Adrenal gland (tissue), 19 donors: Measurements from ENCODE around the gene APBA2. TPM values are rescaled to one million over a fixed set of nuclear protein-coding genes. Genes with fewer than 3 reads are reported as not detected.
A peak's percentile ranks its signal among the peaks of the same experiment; 100 is the strongest.
"Not testable (repeated sequence)": the region's sequence is repeated elsewhere in the genome, so short reads cannot be mapped to it uniquely, and the experiment has no call there.

Experiments used
- DNase-seq, 7 donors: peaks; one replicate each; pipeline ENCODE4 v3.0.0-alpha.2; 2019 to 2020
- H3K27ac ChIP-seq, 5 donors: fragments of 200-600 bp; sonication (generic) in 4 of 5; 1 replicate in 3 of 5; 2 replicates in 2 of 5; pipeline versions ENCODE4 v1.5.1 to v1.8.0; 2016 to 2020; ENCODE audit warnings: mild to moderate bottlenecking in 1 of 5
- H3K27me3 ChIP-seq: fragments of 200-600 bp; 2 replicates; pipeline ENCODE4 v1.8.0; 2021
- H3K36me3 ChIP-seq, 2 donors: fragments of 200-600 bp; replicated peaks in 1 of 2; 1 replicate in 1 of 2; 2 replicates in 1 of 2; pipeline versions ENCODE4 v1.5.1 to v1.8.0; 2018 to 2022
- H3K4me1 ChIP-seq, 2 donors: fragments of 200-600 bp; replicated peaks in 1 of 2; 1 replicate in 1 of 2; 2 replicates in 1 of 2; pipeline versions ENCODE4 v1.5.1 to v1.8.0; 2018 to 2021
- H3K4me3 ChIP-seq, 4 donors: fragments of 200-600 bp; sonication (generic) in 3 of 4; one replicate each; pipeline ENCODE4 v1.5.1; 2016 to 2018
- H3K9me3 ChIP-seq, 3 donors: fragments of 200-600 bp; sonication (generic) in 1 of 3; replicated peaks in 1 of 3; 1 replicate in 2 of 3; 2 replicates in 1 of 3; pipeline versions ENCODE4 v1.5.1 to v1.8.0; 2016 to 2021
- CTCF ChIP-seq, 6 experiments: fragments of 450-650 bp in 4 of 6; fragments of 200-600 bp in 2 of 6; sonication (generic) in 1 of 6; IDR thresholded peaks; 1 replicate in 5 of 6; 2 replicates in 1 of 6; pipeline versions ENCODE4 v1.5.1 to v1.8.0; 2016 to 2021; ENCODE audit warnings: antibody characterized with exemption in 6 of 6, mild to moderate bottlenecking in 2 of 6, moderate library complexity in 1 of 6
- POLR2A ChIP-seq, 2 donors: fragments of 450-650 bp; IDR thresholded peaks; one replicate each; pipeline ENCODE4 v1.6.1; 2017; ENCODE audit warnings: antibody characterized with exemption in 2 of 2, mild to moderate bottlenecking in 2 of 2, moderate library complexity in 1 of 2
- WGBS, 4 donors: extraction: QIAGEN DNeasy Blood & Tissue Kit in 2 of 4; methylation state at CpG; one replicate each; pipeline versions ENCODE4 v1.1.5 to v1.1.7; 2013 to 2017; 5-methylcytosine and 5-hydroxymethylcytosine counted together
- intact Hi-C, 2 donors: fragments of 100-400 bp; cut with DNase I; formaldehyde crosslinking; loops; one replicate each; pipeline versions ENCODE4 v1.14.1 to v1.15.0; 2022 to 2023
- long read RNA-seq, 10 donors: library from polyadenylated mRNA in 3 of 10; unstranded in 2 of 10; stranded (forward) in 1 of 10; transcript quantifications; one replicate each; pipeline ENCODE4 v2.0.0 and lab custom pipeline, GENCODE V29; 2021 to 2026
- polyA plus RNA-seq, 3 donors: library from polyadenylated mRNA; stranded (reverse); fragments of 200-250 nt in 2 of 3; fragments of 350-450 nt in 1 of 3; fragmentation: Illumina TruSeq in 1 of 3; extraction: RNeasy Lipid Tissue Mini Kit (QIAGEN cat#74804) in 1 of 3; gene quantifications; one replicate each; pipeline ENCODE4 v1.2.3, GENCODE V29; 2013 to 2014
- total RNA-seq, 9 donors: library from RNA; depleted of rRNA in 4 of 9; stranded (reverse); fragments of >200 nt in 4 of 9; fragments of 120-200 nt in 1 of 9; fragmentation: NEBNext Ultra II Directional in 1 of 9; extraction: Animal tissue kit (Norgen Biotek cat#: 25700) in 1 of 9; gene quantifications; one replicate each; pipeline versions ENCODE4 v1.1.0 to v1.2.4, GENCODE V29; 2013 to 2023
- donor health status: healthy with polysubstance abuse.
- donor health status: Bipolar disorder and iron deficiency.
- donor health status: DM: yes; HTN: yes; CAD: no.
- donor health status: DM: no; HTN: no; CAD: no.
- donor health status: DM: no; HTN: no; CAD: no.
- donor health status: DM: yes; HTN: yes; CAD: no.

The APBA2 gene
- total RNA-seq: 10 to 100 TPM in 1 of 9 donors, 1 to 10 TPM in 8; 2.2 to 13.2 (median 4.8) TPM
- polyA plus RNA-seq: 1 to 10 TPM; 2.1 to 6.9 (median 3.1) TPM
- long read RNA-seq, donor 1: 0 reads
- long read RNA-seq, donor 2: 0 reads
- long read RNA-seq, donor 3: 0 reads
- long read RNA-seq, donor 4, partial matches to known transcripts: 0 of 2 reads
- long read RNA-seq, donor 4, other reads (novel, unspliced or antisense): 2 of 2 reads
- long read RNA-seq, donor 5, partial matches to known transcripts: 1 of 5 reads
- long read RNA-seq, donor 5, other reads (novel, unspliced or antisense): 4 of 5 reads
- long read RNA-seq, donor 6, partial matches to known transcripts: 1 of 2 reads
- long read RNA-seq, donor 6, other reads (novel, unspliced or antisense): 1 of 2 reads
- long read RNA-seq, donor 7: 0 reads
- long read RNA-seq, donor 8: 0 reads
- long read RNA-seq, donor 9: 0 reads
- long read RNA-seq, donor 10: 0 reads

GRCh38 chr15:28885630-28886430, at the start of gene APBA2:
TSS of gene APBA2 (plus strand) at chr15:28885974. CDS start at chr15:29053885, 167,911 bp downstream.
- H3K27me3 ChIP-seq: no peaks in the 10 kb centered on the region
- WGBS, 4 donors: 0 to 1% (median 0%) methylated on average over 19 to 109 of the region's 109 CpGs; no CpG with 5 or more reads in 1 of the 4 donors
- no peaks in the 10 kb centered on the region for H3K36me3 ChIP-seq
- H3K27ac ChIP-seq: no peak within 1 kb of the TSS
- H3K9me3 ChIP-seq: no peaks in the 10 kb centered on the region
- DNase-seq: peak in 1 of 7 donors; percentile 10
- TF ChIP-seq POLR2A (IDR thresholded peaks at IDR 0.05): no peak
- no peak for TF ChIP-seq CTCF (IDR thresholded peaks at IDR 0.05)
- intact Hi-C loops: no loop called here
- peak within 1 kb of the TSS in 2 of 4 donors; percentile 19 to 62 for H3K4me3 ChIP-seq
- peaks cover 0 to 3% of the 10 kb centered on the region in 2 donors for H3K4me1 ChIP-seq

DNA sequence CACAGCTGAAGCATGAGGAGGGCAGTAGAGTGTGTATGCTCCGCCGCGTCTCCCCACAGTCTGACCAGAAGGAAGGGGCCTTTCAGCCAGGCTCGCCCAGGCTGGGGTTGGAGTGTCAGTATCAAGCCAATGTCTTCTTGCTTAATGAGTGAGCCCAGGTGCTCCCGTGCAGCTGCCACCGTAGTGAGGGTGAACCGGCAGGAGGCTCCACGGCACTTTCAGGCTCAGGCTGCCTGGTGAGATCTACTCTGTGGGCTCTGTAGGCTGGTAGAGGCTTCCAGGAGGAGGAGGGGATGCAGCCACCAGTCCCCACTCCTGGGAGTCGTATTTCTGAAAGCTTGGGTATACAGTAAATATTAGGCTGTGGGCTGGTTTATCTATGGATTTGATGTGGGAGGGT, 45.5 kb upstream of the APBA2 start:
- H3K9me3 ChIP-seq, H3K27ac ChIP-seq, intact Hi-C loops, H3K4me1 ChIP-seq, H3K27me3 ChIP-seq, H3K4me3 ChIP-seq, DNase-seq, H3K36me3 ChIP-seq: not testable (repeated sequence)
- WGBS, 4 donors: 71 to 100% (median 96%) methylated on average over 1 to 4 of the region's 9 CpGs

DNA sequence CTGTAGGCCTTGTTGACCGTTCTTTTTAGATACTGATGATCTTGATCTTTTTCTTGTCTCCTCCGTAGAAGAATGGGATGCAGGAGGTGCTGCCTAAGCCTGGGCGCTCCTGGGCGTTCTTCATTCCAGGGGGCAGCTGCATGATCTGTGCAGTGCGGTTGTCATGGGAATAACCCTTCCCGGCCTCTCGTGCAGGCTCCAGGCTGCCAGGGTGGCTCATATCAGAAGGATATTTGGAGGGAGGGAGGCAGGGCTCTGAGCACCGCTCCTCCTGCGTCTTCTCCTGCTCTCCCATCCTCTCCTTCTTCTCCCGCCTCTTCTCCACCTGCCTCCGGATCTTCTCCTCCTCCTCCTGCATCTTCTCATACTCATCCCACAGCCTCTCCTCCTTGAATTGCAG, 43.6 kb upstream of the APBA2 start:
- H3K9me3 ChIP-seq, H3K27me3 ChIP-seq, H3K27ac ChIP-seq, DNase-seq, H3K4me3 ChIP-seq, H3K4me1 ChIP-seq, H3K36me3 ChIP-seq, intact Hi-C loops: not testable (repeated sequence)
- WGBS, 4 donors: 77 to 91% (median 81%) methylated on average over 11 of the region's 11 CpGs

DNA sequence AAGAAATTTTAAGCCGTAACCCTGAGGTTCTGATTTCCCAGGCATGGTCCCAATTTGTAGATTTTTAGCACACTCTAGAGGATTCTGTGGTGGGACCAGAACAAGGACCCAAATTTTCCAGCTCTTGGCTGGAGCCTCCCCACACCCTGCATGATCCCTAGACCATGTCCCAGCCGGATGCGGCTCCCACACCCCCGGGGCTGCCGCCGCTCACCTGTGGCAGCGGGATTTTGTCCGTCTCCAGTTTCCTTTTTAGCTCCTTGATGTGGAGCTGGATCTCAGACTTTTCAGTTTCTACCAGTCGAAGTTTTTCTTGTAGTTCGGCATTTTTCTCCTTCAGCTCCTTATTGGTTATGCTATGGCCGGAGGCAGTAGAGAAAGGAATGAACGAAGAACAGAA, 42.3 kb upstream of the APBA2 start:
- H3K36me3 ChIP-seq, H3K27me3 ChIP-seq, intact Hi-C loops, H3K4me1 ChIP-seq, H3K27ac ChIP-seq, H3K4me3 ChIP-seq, H3K9me3 ChIP-seq, DNase-seq: not testable (repeated sequence)
- 96 to 97% (median 96%) methylated on average over 11 to 12 of the region's 12 CpGs for WGBS, 4 donors

GRCh38 chr15:28844147-28844546, 41.6 kb upstream of the APBA2 start:
- intact Hi-C loops, H3K36me3 ChIP-seq, H3K4me1 ChIP-seq, H3K27ac ChIP-seq, DNase-seq, H3K9me3 ChIP-seq, H3K4me3 ChIP-seq, H3K27me3 ChIP-seq: not testable (repeated sequence)
- 75 to 90% (median 84%) methylated on average over 4 to 13 of the region's 14 CpGs for WGBS, 4 donors

DNA sequence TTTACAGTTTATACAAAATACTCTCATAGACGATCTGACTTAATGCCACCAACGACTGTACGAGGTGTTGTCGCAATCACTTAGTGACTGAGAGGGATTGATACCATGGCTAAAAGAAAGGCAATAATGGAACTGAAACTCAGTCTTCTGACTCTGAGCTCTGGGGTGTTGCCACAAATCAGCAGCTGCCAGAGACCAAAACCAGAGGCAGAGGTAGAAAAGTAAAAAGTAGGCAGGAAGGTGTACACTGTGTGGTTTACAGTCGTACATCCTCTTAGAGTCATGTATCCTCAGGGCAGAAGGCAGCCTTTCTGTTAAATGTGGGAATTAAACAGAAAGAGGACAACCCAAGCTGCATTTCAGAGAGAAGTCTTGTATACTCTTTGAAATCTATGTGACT, 38.5 kb upstream of the APBA2 start:
- H3K4me1 ChIP-seq, H3K4me3 ChIP-seq, H3K27me3 ChIP-seq, H3K9me3 ChIP-seq, H3K36me3 ChIP-seq, DNase-seq, intact Hi-C loops, H3K27ac ChIP-seq: not testable (repeated sequence)
- WGBS, 4 donors: 40 to 78% (median 54%) methylated on average over 1 to 5 of the region's 5 CpGs

- H3K4me3 ChIP-seq, intact Hi-C loops, H3K9me3 ChIP-seq: not testable (repeated sequence)
Measured at GRCh38 chr15:28847959-28848358, 37.8 kb upstream of the APBA2 start.

GRCh38 chr15:28848521-28848920, 37.3 kb upstream of the APBA2 start, which contains the start of gene GOLGA6L7:
TSS of gene GOLGA6L7 (minus strand) at chr15:28848644. CDS start at chr15:28848549, 95 bp downstream.
- H3K4me3 ChIP-seq, H3K4me1 ChIP-seq, intact Hi-C loops, H3K27ac ChIP-seq, DNase-seq, H3K36me3 ChIP-seq, H3K9me3 ChIP-seq, H3K27me3 ChIP-seq: not testable (repeated sequence)
- whole genome bisulfite sequencing, 4 donors: 92 to 97% (median 95%) methylated on average over 13 of the region's 13 CpGs

More at GRCh38 chr15:28847959-28848358, 37.8 kb upstream of the APBA2 start:
- H3K4me1 ChIP-seq, DNase-seq, H3K27ac ChIP-seq, H3K36me3 ChIP-seq, H3K27me3 ChIP-seq: not testable (repeated sequence)
- 95 to 100% (median 98%) methylated on average over 2 to 9 of the region's 9 CpGs for WGBS, 4 donors

GRCh38 chr15:28849271-28849670, 36.5 kb upstream of the APBA2 start:
- 95 to 97% (median 95%) methylated on average over 7 to 12 of the region's 17 CpGs; no CpG with 5 or more reads in 1 of the 4 donors for WGBS, 4 donors
- H3K9me3 ChIP-seq, DNase-seq, H3K4me1 ChIP-seq, H3K27me3 ChIP-seq, H3K27ac ChIP-seq, intact Hi-C loops, H3K4me3 ChIP-seq, H3K36me3 ChIP-seq: not testable (repeated sequence)
